SK-N-SH treated with all-trans-retinoic acid at 6 μM for 48 hours (cell line): ENCODE measurements around the gene OCA2.

Source experiments
- ATAC-seq: fragments of 200-7000 bp; cut with Tn5 transposase; 3 replicates; pipeline ENCODE4 v1.9.1; 2020; ENCODE audit warnings: mild to moderate bottlenecking, moderate library complexity
- ARNTL ChIP-seq: fragments of 450-650 bp; formaldehyde crosslinking; IDR thresholded peaks from 2 replicates; pipeline ENCODE4 v1.5.0; 2020; ENCODE audit warnings: low read depth, mild to moderate bottlenecking, moderate library complexity, borderline replicate concordance
- BACH2 ChIP-seq: fragments of 250-450 bp; sonication (Bioruptor Pico); IDR thresholded peaks from 2 replicates; pipeline ENCODE4 v1.9.0; 2021; ENCODE audit warnings: mild to moderate bottlenecking, borderline replicate concordance
- CSDC2 ChIP-seq: fragments of 250-450 bp; sonication (Bioruptor Pico); IDR thresholded peaks from 2 replicates; pipeline ENCODE4 v1.5.0; 2020; ENCODE audit warnings: mild to moderate bottlenecking, moderate library complexity
- CSRNP3 ChIP-seq: fragments of 250-450 bp; sonication (Bioruptor Pico); IDR thresholded peaks from 2 replicates; pipeline ENCODE4 v1.5.1; 2021; ENCODE audit warnings: mild to moderate bottlenecking, moderate library complexity
- ESRRG ChIP-seq: fragments of 250-450 bp; sonication (Bioruptor Pico); IDR thresholded peaks from 2 replicates; pipeline ENCODE4 v1.6.1; 2021; ENCODE audit warnings: mild to moderate bottlenecking
- GLIS3 ChIP-seq: fragments of 250-450 bp; sonication (Bioruptor Pico); IDR thresholded peaks from 2 replicates; pipeline ENCODE4 v1.5.0; 2020; ENCODE audit warnings: mild to moderate bottlenecking, moderate library complexity
- ISL1 ChIP-seq: fragments of 250-450 bp; sonication (Bioruptor Pico); IDR thresholded peaks from 2 replicates; pipeline ENCODE4 v2.1.2; 2022; ENCODE audit warnings: mild to moderate bottlenecking, moderate library complexity
- OSR1 ChIP-seq: fragments of 250-450 bp; sonication (Bioruptor Pico); IDR thresholded peaks from 2 replicates; pipeline ENCODE4 v1.8.0; 2022; ENCODE audit warnings: moderate library complexity, mild to moderate bottlenecking, inconsistent platforms
- PATZ1 ChIP-seq: fragments of 250-450 bp; sonication (Bioruptor Pico); IDR thresholded peaks from 2 replicates; pipeline ENCODE4 v1.8.0; 2020; ENCODE audit warnings: mild to moderate bottlenecking, moderate library complexity, borderline replicate concordance
- PPARA ChIP-seq: fragments of 250-450 bp; sonication (Bioruptor Pico); IDR thresholded peaks from 2 replicates; pipeline ENCODE4 v1.5.0; 2020; ENCODE audit warnings: mild to moderate bottlenecking, borderline replicate concordance
- RARB ChIP-seq: fragments of 250-450 bp; sonication (Bioruptor Pico); IDR thresholded peaks from 2 replicates; pipeline ENCODE4 v1.8.0; 2021; ENCODE audit warnings: mild to moderate bottlenecking, moderate library complexity
- SNAI2 ChIP-seq: fragments of 250-450 bp; sonication (Bioruptor Pico); IDR thresholded peaks from 2 replicates; pipeline ENCODE4 v1.5.0; 2020; ENCODE audit warnings: mild to moderate bottlenecking, moderate library complexity
- TCF4 ChIP-seq: fragments of 250-450 bp; sonication (Bioruptor Pico); IDR thresholded peaks from 2 replicates; pipeline ENCODE4 v1.8.0; 2021; ENCODE audit warnings: mild to moderate bottlenecking, moderate library complexity, borderline replicate concordance
- TOX ChIP-seq: fragments of 250-450 bp; sonication (Bioruptor Pico); IDR thresholded peaks from 2 replicates; pipeline ENCODE4 v1.8.0; 2021; ENCODE audit warnings: mild to moderate bottlenecking, moderate library complexity, borderline replicate concordance
- TSHZ2 ChIP-seq: fragments of 250-450 bp; sonication (Bioruptor Pico); IDR thresholded peaks from 2 replicates; pipeline ENCODE4 v1.5.0; 2020; ENCODE audit warnings: mild to moderate bottlenecking, moderate library complexity
- ZC3H10 ChIP-seq: fragments of 250-450 bp; sonication (Bioruptor Pico); IDR thresholded peaks from 2 replicates; pipeline ENCODE4 v1.5.1; 2021; ENCODE audit warnings: mild to moderate bottlenecking, moderate library complexity
- ZFP3 ChIP-seq: fragments of 250-450 bp; sonication (Bioruptor Pico); IDR thresholded peaks from 2 replicates; pipeline ENCODE4 v1.5.0; 2020; ENCODE audit warnings: mild to moderate bottlenecking, moderate library complexity
- ZFP30 ChIP-seq: fragments of 450-650 bp; formaldehyde crosslinking; IDR thresholded peaks from 2 replicates; pipeline ENCODE4 v1.5.0; 2022; ENCODE audit warnings: mild to moderate bottlenecking, moderate library complexity
- ZNF70 ChIP-seq: fragments of 450-650 bp; formaldehyde crosslinking; IDR thresholded peaks from 2 replicates; pipeline ENCODE4 v1.5.0; 2020; ENCODE audit warnings: mild to moderate bottlenecking, moderate library complexity
- ZNF8 ChIP-seq: fragments of 450-650 bp; formaldehyde crosslinking; IDR thresholded peaks from 2 replicates; pipeline ENCODE4 v1.5.0; 2020; ENCODE audit warnings: mild to moderate bottlenecking, moderate library complexity
- TF ChIP-seq, protein P1 (sequence below): fragments of 250-450 bp; sonication (Bioruptor Pico); IDR thresholded peaks from 2 replicates; pipeline ENCODE4 v1.5.1; 2020; ENCODE audit warnings: low read depth, mild to moderate bottlenecking, moderate library complexity

Gene OCA2

GRCh38 chr15:27844018-27844666 lies 255.0 kb downstream of the OCA2 start:
- ATAC-seq: no peak
- TF ChIP-seq OSR1 (no peak), TCF4 (CRISPR knock-in tag) (no peak), CSDC2 (CRISPR knock-in tag) (no peak)

DNA sequence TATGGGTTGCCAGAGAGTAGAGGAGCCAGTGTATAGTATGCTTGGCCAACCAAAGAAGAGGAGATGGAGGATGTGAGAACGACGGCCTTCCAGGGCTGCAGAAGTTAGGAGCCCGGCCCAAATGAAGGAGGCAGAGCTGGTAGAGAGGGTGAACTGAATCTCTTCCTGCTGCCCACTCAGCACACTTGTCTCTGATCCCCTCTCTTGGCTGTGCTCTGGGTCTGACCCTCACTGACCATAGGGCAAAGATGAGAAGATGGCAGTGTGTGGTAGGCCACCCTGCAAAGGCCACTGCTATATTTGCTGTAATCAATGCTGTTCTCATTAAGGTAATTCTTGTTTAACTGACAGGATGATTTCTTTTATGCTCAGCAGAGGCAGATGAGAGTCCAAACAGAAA lies 256.0 kb downstream of the OCA2 start:
- ATAC-seq: no peak
- TF ChIP-seq PPARA (CRISPR knock-in tag) (no peak), ZNF70 (CRISPR knock-in tag) (no peak), SNAI2 (CRISPR knock-in tag) (no peak), ZFP30 (no peak), PATZ1 (CRISPR knock-in tag) (no peak), ESRRG (CRISPR knock-in tag) (no peak), ZFP3 (no peak)

DNA sequence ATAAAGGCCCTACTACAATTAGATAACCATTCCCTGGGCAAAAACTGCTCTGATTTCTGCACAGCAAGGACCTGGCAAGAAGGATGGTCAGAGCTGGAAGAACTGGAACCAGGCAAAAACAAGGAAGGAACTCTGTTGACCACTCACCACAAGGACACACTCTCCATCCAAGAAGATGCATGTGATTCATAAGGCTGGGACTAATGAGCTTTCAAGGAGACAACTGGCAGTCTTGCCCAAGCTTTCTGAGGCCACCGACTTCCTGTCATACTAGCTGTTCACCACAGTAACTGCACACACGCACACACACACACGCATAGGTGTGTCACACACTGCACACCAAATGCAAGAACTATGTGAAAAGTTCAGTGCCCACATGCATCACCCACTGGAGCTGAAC lies 256.6 kb downstream of the OCA2 start:
- TF ChIP-seq ZNF8 (no peak), ZNF70 (CRISPR knock-in tag) (no peak), GLIS3 (no peak), ARNTL (no peak)
- TF ChIP-seq, protein P1, sequence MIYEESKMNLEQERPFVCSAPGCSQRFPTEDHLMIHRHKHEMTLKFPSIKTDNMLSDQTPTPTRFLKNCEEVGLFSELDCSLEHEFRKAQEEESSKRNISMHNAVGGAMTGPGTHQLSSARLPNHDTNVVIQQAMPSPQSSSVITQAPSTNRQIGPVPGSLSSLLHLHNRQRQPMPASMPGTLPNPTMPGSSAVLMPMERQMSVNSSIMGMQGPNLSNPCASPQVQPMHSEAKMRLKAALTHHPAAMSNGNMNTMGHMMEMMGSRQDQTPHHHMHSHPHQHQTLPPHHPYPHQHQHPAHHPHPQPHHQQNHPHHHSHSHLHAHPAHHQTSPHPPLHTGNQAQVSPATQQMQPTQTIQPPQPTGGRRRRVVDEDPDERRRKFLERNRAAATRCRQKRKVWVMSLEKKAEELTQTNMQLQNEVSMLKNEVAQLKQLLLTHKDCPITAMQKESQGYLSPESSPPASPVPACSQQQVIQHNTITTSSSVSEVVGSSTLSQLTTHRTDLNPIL (CRISPR knock-in tag): no peak
- ATAC-seq: no peak

- TF ChIP-seq TOX (CRISPR knock-in tag) (no peak), BACH2 (CRISPR knock-in tag) (no peak), RARB (CRISPR knock-in tag) (no peak)
- TF ChIP-seq, all 23 proteins: peak for 0
- ATAC-seq: no peak
Measured at GRCh38 chr15:27835233-27835939, 263.7 kb downstream of the OCA2 start.

DNA sequence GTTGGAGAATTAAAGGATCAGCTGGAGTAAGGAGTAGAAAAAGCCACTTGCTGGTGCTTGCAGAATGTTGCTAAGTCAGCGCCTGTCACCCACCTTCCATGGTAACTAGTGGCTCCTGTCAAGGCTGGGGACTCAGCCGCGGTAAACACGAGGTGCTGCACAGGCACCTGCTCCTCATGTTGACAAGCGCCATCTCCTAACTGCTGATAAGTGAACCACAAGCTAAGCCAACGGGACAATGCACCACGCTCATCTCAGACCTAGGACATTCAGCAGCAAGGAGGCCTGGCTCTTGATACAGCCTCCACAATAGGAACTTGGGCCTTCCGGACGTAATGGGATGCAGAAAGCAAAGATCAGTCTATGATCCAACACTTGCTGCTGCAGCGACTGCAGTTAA lies 264.4 kb downstream of the OCA2 start:
- TF ChIP-seq TSHZ2: no peak
- TF ChIP-seq ZC3H10: no peak
- no peak for TF ChIP-seq CSDC2 (CRISPR knock-in tag)
- no peak for TF ChIP-seq CSRNP3
- no peak for TF ChIP-seq ESRRG (CRISPR knock-in tag)
- no peak for TF ChIP-seq PPARA (CRISPR knock-in tag)
- no peak for TF ChIP-seq ISL1 (CRISPR knock-in tag)
- no peak for TF ChIP-seq OSR1
- no peak for ATAC-seq
